ENCODE data around the gene PPP2R5C. TPM values are rescaled to one million over a fixed set of nuclear protein-coding genes. Genes with fewer than 3 reads are reported as not detected.
A peak's percentile ranks its signal among the peaks of the same experiment; 100 is the strongest.
"Not testable (repeated sequence)": the region's sequence is repeated elsewhere in the genome, so short reads cannot be mapped to it uniquely, and the experiment has no call there.

Gene PPP2R5C
- 60.3 and 71.8 TPM in 2 replicates for total RNA-seq

GRCh38 chr14:101761032-101761880 lies at the start of gene PPP2R5C:
TSS of gene PPP2R5C (plus strand) at chr14:101761709. CDS start at chr14:101761894, 185 bp downstream.
- DNase-seq (ENCODE audit: low read depth in 2 of 2) = peak; percentile 62 to 93

GRCh38 chr14:101711857-101712233 lies 49.7 kb upstream of the PPP2R5C start:
- not testable (repeated sequence) for DNase-seq (ENCODE audit: low read depth in 2 of 2)

GRCh38 chr14:101712341-101712740 lies 49.2 kb upstream of the PPP2R5C start:
- not testable (repeated sequence) for DNase-seq (ENCODE audit: low read depth in 2 of 2)

- DNase-seq (ENCODE audit: low read depth in 2 of 2) = not testable (repeated sequence)
Observed at GRCh38 chr14:101713091-101713490, 48.4 kb upstream of the PPP2R5C start.

- DNase-seq (ENCODE audit: low read depth in 2 of 2) = no peak
Observed at GRCh38 chr14:101713621-101714349, 47.7 kb upstream of the PPP2R5C start.

GRCh38 chr14:101714394-101714793 lies 47.1 kb upstream of the PPP2R5C start:
- no peak for DNase-seq (ENCODE audit: low read depth in 2 of 2)

- no peak for DNase-seq (ENCODE audit: low read depth in 2 of 2)
Observed at GRCh38 chr14:101715210-101716076, 46.1 kb upstream of the PPP2R5C start.

- no peak for DNase-seq (ENCODE audit: low read depth in 2 of 2)
Observed at GRCh38 chr14:101716077-101716950, 45.2 kb upstream of the PPP2R5C start.

GRCh38 chr14:101716956-101717662 lies 44.4 kb upstream of the PPP2R5C start:
- DNase-seq (ENCODE audit: low read depth in 2 of 2) = no peak

- DNase-seq (ENCODE audit: low read depth in 2 of 2) = no peak
Observed at GRCh38 chr14:101717663-101718490, 43.6 kb upstream of the PPP2R5C start.

GRCh38 chr14:101719045-101719645 lies 42.4 kb upstream of the PPP2R5C start:
- peak in 1 of 2 donors; percentile 7 for DNase-seq (ENCODE audit: low read depth in 2 of 2)

- no peak for DNase-seq (ENCODE audit: low read depth in 2 of 2)
Observed at GRCh38 chr14:101719708-101720107, 41.8 kb upstream of the PPP2R5C start.

- no peak for DNase-seq (ENCODE audit: low read depth in 2 of 2)
Observed at GRCh38 chr14:101721111-101721510, 40.4 kb upstream of the PPP2R5C start.

GRCh38 chr14:101721951-101722661 lies 39.4 kb upstream of the PPP2R5C start:
- peak in 1 of 2 donors; percentile 74 for DNase-seq (ENCODE audit: low read depth in 2 of 2)

- DNase-seq (ENCODE audit: low read depth in 2 of 2) = no peak
Observed at GRCh38 chr14:101723061-101723595, 38.4 kb upstream of the PPP2R5C start.

GRCh38 chr14:101725652-101726051 lies 35.9 kb upstream of the PPP2R5C start:
- DNase-seq (ENCODE audit: low read depth in 2 of 2) = not testable (repeated sequence)

- no peak for DNase-seq (ENCODE audit: low read depth in 2 of 2)
Observed at GRCh38 chr14:101726295-101726953, 35.1 kb upstream of the PPP2R5C start.
